Upper lobe of right lung (tissue), 1 donor: ENCODE measurements around the gene MRPL1. TPM values are rescaled to one million over a fixed set of nuclear protein-coding genes. Genes with fewer than 3 reads are reported as not detected.
A peak's percentile ranks its signal among the peaks of the same experiment; 100 is the strongest.

ENCODE experiments used
- ATAC-seq: fragments of 200-7000 bp; cut with Tn5 transposase; one replicate; pipeline ENCODE4 v1.9.1; 2020; ENCODE audit warnings: mild to moderate bottlenecking, moderate library complexity
- DNase-seq: peaks from one replicate; pipeline ENCODE4 v3.0.0-alpha.2; 2020
- H3K27ac ChIP-seq: fragments of 200-600 bp; one replicate; pipeline ENCODE4 v1.8.0; 2022
- H3K27me3 ChIP-seq: fragments of 200-600 bp; one replicate; pipeline ENCODE4 v1.8.0; 2022; ENCODE audit warnings: mild to moderate bottlenecking
- H3K36me3 ChIP-seq: fragments of 200-600 bp; one replicate; pipeline ENCODE4 v1.8.0; 2022
- H3K4me1 ChIP-seq: fragments of 200-600 bp; one replicate; pipeline ENCODE4 v1.8.0; 2022
- H3K4me3 ChIP-seq: fragments of 200-600 bp; one replicate; pipeline ENCODE4 v1.8.0; 2022; ENCODE audit warnings: mild to moderate bottlenecking
- H3K9me3 ChIP-seq: fragments of 200-600 bp; one replicate; pipeline ENCODE4 v1.8.0; 2022
- intact Hi-C: fragments of 100-400 bp; cut with DNase I; formaldehyde crosslinking; loops from one replicate; pipeline ENCODE4 v1.11.0; 2022
- total RNA-seq: library from RNA; stranded (reverse); fragmentation: NEBNext Ultra II Directional; extraction: Animal tissue kit (Norgen Biotek cat#: 25700); gene quantifications from one replicate; pipeline ENCODE4 v1.2.1, GENCODE V29; 2021
- TF ChIP-seq, protein P1 (sequence below): fragments of 200-600 bp; IDR thresholded peaks from one replicate; pipeline ENCODE4 v1.8.0; 2022; ENCODE audit warnings: antibody characterized with exemption
- donor health status: DM: no; HTN: yes; CAD: no; lungs with severe emphysema.

The MRPL1 gene
- total RNA-seq, 1 donor from 2014 or later: 17.6 TPM

DNA sequence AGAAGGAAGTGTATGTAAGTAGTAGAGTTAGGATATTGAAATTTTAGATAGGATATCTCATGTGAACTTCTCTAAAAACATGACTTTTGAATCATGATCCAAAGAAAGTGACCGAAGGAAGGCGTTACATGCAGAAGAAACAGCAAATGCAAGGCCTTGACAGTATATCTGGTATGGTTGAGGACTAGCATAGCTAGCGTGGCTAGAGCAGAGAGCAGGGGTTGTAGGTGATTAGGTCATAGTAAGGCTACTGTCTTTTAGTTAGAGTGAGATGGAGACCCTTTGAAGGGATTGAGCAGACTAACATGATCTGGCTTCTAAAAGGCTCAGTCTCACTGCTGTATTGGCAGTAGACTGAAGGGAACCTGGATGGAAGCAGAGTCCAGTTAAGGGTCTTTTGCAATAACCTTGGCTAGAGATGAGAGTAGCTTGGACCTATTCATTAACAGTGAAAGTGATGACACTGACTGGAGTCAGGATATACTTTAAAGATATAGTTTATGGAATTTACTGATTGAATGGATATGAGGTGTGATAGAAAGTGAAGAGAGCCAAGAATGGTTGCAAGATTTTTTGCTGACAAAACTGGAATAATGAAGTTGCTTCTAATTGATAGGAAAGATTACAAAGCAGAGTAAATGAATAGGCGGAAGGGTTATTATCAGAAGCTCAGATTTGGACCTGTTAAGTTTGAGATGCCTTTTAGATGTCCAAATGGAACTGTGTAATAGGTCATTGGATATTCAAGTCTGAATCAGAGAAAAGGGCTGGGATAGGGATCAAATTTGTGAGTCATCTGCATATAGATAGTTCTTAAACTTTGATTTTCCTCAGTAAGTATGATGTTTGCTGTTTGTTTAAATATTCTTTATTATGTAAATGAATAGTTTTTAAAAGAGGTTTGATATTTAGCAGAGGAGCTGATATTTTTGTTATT lies 59.8 kb downstream of the MRPL1 start:
- no peak for DNase-seq
- TF ChIP-seq, protein P1, sequence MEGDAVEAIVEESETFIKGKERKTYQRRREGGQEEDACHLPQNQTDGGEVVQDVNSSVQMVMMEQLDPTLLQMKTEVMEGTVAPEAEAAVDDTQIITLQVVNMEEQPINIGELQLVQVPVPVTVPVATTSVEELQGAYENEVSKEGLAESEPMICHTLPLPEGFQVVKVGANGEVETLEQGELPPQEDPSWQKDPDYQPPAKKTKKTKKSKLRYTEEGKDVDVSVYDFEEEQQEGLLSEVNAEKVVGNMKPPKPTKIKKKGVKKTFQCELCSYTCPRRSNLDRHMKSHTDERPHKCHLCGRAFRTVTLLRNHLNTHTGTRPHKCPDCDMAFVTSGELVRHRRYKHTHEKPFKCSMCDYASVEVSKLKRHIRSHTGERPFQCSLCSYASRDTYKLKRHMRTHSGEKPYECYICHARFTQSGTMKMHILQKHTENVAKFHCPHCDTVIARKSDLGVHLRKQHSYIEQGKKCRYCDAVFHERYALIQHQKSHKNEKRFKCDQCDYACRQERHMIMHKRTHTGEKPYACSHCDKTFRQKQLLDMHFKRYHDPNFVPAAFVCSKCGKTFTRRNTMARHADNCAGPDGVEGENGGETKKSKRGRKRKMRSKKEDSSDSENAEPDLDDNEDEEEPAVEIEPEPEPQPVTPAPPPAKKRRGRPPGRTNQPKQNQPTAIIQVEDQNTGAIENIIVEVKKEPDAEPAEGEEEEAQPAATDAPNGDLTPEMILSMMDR: no peak
- Histone ChIP-seq H3K9me3 (no peaks in the 10 kb centered on the region), H3K4me1 (no peaks in the 10 kb centered on the region), H3K27me3 (no peaks in the 10 kb centered on the region), H3K36me3 (no peaks in the 10 kb centered on the region), H3K27ac (peak overlapping the region; percentile 14), H3K4me3 (no peak overlapping the region)
- intact Hi-C loops: no loop called here
- ATAC-seq: no peak

DNA sequence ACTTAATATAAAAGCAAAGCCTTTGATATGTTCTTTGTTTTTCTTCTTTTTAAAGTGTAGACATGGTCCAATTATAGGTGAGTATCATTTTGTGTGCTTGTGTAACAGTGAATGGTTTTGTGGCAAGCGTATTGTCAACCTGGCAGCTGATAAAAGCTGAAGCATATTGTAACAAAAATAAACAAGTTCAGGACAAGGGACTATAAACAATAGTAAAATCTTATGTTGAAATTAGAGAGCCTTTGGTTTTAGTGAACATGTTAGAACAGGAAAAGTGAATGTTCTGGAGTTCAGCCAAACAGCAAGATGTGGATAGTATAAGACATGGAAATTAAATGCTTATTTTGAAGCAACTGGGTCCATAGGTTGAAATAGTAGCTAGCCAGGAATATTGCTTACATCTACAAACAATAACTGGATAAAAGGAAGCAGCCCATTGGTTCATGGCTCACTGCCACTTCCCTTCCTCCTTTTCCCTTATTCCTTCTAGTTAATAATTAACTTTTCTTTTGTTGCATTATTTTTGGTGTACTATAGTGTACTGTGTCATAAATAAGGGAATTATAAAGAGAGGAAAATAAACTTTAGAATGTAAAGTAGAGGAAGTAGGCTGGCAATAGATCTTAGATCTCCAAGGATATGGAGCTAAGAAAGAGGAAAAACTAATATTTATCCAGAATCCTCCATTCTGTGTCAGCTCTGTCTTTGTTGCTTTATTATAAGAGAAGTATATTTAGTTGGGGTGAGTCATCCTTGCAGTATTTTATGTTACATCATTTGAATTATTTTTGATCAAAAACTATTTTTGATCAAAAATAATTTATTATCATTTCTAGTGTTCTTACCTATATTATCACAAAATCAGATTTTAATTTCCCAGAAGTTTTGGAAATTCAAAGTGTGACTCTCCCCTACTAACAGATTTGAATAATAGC lies 65.6 kb downstream of the MRPL1 start:
- H3K9me3 ChIP-seq: no peaks in the 10 kb centered on the region
- ATAC-seq: no peak
- no peaks in the 10 kb centered on the region for H3K27me3 ChIP-seq
- H3K4me1 ChIP-seq: no peaks in the 10 kb centered on the region
- no peak overlapping the region for H3K27ac ChIP-seq
- intact Hi-C loops: no loop called here
- TF ChIP-seq, protein P1: no peak
- no peak overlapping the region for H3K4me3 ChIP-seq
- H3K36me3 ChIP-seq: no peaks in the 10 kb centered on the region
- DNase-seq: no peak

DNA sequence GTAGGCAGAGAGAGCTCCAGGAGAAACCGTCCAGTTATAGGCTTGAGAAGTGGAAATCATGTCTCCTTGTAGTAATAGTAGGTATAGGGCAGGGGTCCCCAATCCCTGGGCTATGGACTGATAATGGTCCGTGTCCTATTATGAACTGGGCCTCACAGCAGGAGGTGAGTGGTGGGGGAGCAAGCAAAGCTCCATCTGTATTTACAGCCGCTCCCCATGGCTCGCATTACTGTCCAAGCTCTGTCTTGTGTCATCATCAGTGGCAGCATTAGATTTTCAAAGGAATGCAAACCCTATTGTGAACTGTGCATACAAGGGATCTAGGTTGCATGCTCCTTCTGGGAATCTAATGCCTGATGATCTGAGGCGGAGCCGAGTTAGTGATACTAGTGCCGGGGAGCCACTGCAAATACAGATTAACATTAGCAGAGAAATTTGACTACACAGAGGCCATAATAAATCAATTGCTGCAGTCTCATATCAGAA lies 67.6 kb downstream of the MRPL1 start:
- TF ChIP-seq, protein P1: no peak
- ATAC-seq: no peak

DNA sequence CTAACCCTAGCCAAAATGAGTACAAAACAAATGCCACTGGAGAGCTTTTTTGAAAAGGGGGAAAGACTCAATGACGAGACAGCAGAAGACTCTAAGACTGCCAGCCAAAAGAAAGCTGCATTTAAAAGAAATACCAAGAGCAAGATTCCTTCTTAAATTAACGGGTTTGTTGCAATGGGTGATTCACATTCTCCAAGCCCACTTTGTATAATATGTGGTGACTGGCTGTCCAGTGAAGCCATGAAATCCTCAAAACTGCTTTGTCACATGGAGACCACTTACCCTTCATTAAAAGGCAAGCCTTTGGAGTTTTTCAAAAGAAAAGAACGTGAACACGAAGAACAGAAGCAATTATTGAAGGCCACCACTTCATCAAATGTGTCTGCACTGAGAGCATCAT lies 68.2 kb downstream of the MRPL1 start:
- intact Hi-C loops: no loop called here
- Histone ChIP-seq H3K4me1 (no peaks in the 10 kb centered on the region), H3K27me3 (no peaks in the 10 kb centered on the region), H3K9me3 (no peaks in the 10 kb centered on the region), H3K27ac (no peak overlapping the region), H3K4me3 (no peak overlapping the region), H3K36me3 (no peaks in the 10 kb centered on the region)
- TF ChIP-seq, protein P1: no peak
- DNase-seq: no peak
- no peak for ATAC-seq

More for the DNA sequence above, 67.6 kb downstream of the MRPL1 start:
- Histone ChIP-seq H3K27me3 (no peaks in the 10 kb centered on the region), H3K27ac (no peak overlapping the region), H3K9me3 (no peaks in the 10 kb centered on the region), H3K4me3 (no peak overlapping the region), H3K4me1 (no peaks in the 10 kb centered on the region), H3K36me3 (no peaks in the 10 kb centered on the region)
- intact Hi-C loops: no loop called here
- no peak for DNase-seq

DNA sequence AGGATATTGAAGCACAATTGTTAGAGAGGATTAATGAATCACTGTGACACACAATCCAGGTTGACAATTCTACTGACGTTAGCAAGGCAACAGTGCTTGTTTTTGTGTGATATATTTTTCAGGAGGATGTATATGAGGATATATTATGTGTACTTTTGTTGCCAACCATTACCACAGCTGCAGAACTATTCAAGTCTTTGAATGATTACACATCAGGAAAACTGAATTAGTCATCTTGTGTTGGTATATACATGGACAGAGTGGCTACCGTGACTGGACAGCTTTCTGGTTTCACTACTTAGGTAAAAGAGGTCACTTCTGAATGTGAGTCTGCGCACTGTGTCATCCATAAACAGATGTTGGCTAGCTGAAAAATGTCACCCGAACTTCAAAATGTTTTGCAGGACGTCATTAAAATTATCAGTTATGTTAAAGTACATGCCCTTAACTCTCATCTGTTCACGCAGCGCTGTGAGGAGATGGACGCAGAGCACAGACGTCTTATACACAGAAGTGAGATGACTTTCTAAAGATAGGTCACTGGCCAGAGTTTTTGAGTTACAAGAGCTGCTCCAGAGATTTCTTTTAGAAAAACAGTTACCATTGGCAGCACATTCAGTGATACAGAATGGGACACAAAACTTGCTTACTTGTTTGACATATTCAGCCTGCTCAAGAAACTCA lies 69.0 kb downstream of the MRPL1 start:
- Histone ChIP-seq H3K9me3 (no peaks in the 10 kb centered on the region), H3K4me1 (no peaks in the 10 kb centered on the region), H3K36me3 (no peaks in the 10 kb centered on the region), H3K4me3 (no peak overlapping the region), H3K27ac (no peak overlapping the region), H3K27me3 (no peaks in the 10 kb centered on the region)
- intact Hi-C loops: no loop called here
- TF ChIP-seq, protein P1: no peak
- ATAC-seq (no peak), DNase-seq (no peak)
